Measurements from ENCODE around the gene UVRAG. TPM values are rescaled to one million over a fixed set of nuclear protein-coding genes. Genes with fewer than 3 reads are reported as not detected.

UVRAG gene
- total RNA-seq, 2 experiments from 2014 or later = 15.9 to 18.3 TPM

- CTCF ChIA-PET = interaction anchor here (1.0 to 1.5 kb wide), 2 partner anchors 291 to 357 kb away, joined by 3 to 4 read pairs; no protein-coding TSS in a partner anchor
Observed at GRCh38 chr11:76158394-76159302, 343.6 kb downstream of the UVRAG start.

GRCh38 chr11:76159303-76159937 lies 344.4 kb downstream of the UVRAG start:
- Mint-ChIP-seq H3K4me3 (no peak overlapping the region), H3K27me3 (ENCODE audit: low read depth) (no peaks in the 10 kb centered on the region), H3K27ac (no peak overlapping the region), H3K4me1 (ENCODE audit: low read depth) (no peaks in the 10 kb centered on the region), H3K36me3 (ENCODE audit: low read depth) (no peaks in the 10 kb centered on the region), H3K9me3 (no peaks in the 10 kb centered on the region)
- intact Hi-C loops (cut with micrococcal nuclease) = no loop called here
- CTCF ChIA-PET = no interaction called here
- DNase-seq = no peak

More at GRCh38 chr11:76158394-76159302, 343.6 kb downstream of the UVRAG start:
- Mint-ChIP-seq H3K4me3 (no peak overlapping the region), H3K36me3 (ENCODE audit: low read depth) (no peaks in the 10 kb centered on the region), H3K4me1 (ENCODE audit: low read depth) (no peaks in the 10 kb centered on the region), H3K27me3 (ENCODE audit: low read depth) (peaks cover under 1% of the 10 kb centered on the region), H3K9me3 (no peaks in the 10 kb centered on the region), H3K27ac (no peak overlapping the region)
- intact Hi-C loops (cut with micrococcal nuclease) = no loop called here
- no peak for DNase-seq

DNA sequence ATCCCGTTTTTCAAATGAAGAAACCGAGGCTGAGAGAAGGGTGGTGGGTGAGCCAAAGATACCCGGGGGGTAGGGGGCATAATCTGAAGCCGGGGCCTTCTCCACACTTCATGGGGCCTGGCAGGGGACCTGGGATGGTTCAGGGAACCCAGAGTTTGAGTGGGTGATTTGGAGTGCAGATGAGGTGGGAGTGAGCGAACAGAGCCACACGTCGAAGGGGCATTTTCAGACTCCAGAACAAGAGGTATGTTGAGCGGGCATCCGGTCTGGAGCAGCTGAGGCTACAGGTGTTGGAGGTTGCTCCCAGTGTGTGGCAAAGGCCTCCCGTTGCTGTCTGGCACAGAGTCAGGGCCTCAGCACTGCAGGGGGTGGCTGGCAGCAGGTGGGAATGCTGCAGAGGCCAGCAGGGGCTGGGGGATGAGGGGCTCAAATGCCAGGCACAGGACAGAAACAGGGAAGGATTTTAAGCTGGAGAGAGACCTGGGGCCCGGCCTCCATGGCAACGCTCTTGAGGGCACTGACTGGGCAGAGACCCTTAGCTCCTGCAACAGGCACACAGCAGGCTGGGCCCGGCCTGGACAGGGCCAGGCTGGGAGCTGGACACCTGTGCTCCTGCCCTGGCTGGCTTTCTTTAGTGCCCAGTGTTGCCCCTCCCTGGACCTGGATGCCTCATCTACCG lies 345.1 kb downstream of the UVRAG start:
- CTCF ChIA-PET = no interaction called here
- Mint-ChIP-seq H3K27me3 (ENCODE audit: low read depth) (no peaks in the 10 kb centered on the region), H3K4me3 (no peak overlapping the region), H3K4me1 (ENCODE audit: low read depth) (no peaks in the 10 kb centered on the region), H3K9me3 (no peaks in the 10 kb centered on the region), H3K36me3 (ENCODE audit: low read depth) (no peaks in the 10 kb centered on the region), H3K27ac (no peak overlapping the region)
- intact Hi-C loops (cut with micrococcal nuclease) = no loop called here
- no peak for DNase-seq

GRCh38 chr11:76160856-76161255 lies 345.8 kb downstream of the UVRAG start:
- H3K4me1 Mint-ChIP-seq (ENCODE audit: low read depth) = no peaks in the 10 kb centered on the region
- CTCF ChIA-PET = no interaction called here
- no peak overlapping the region for H3K4me3 Mint-ChIP-seq
- no peaks in the 10 kb centered on the region for H3K9me3 Mint-ChIP-seq
- H3K36me3 Mint-ChIP-seq (ENCODE audit: low read depth) = no peaks in the 10 kb centered on the region
- DNase-seq = no peak
- H3K27ac Mint-ChIP-seq = no peak overlapping the region
- intact Hi-C loops (cut with micrococcal nuclease) = no loop called here
- H3K27me3 Mint-ChIP-seq (ENCODE audit: low read depth) = no peaks in the 10 kb centered on the region

DNA sequence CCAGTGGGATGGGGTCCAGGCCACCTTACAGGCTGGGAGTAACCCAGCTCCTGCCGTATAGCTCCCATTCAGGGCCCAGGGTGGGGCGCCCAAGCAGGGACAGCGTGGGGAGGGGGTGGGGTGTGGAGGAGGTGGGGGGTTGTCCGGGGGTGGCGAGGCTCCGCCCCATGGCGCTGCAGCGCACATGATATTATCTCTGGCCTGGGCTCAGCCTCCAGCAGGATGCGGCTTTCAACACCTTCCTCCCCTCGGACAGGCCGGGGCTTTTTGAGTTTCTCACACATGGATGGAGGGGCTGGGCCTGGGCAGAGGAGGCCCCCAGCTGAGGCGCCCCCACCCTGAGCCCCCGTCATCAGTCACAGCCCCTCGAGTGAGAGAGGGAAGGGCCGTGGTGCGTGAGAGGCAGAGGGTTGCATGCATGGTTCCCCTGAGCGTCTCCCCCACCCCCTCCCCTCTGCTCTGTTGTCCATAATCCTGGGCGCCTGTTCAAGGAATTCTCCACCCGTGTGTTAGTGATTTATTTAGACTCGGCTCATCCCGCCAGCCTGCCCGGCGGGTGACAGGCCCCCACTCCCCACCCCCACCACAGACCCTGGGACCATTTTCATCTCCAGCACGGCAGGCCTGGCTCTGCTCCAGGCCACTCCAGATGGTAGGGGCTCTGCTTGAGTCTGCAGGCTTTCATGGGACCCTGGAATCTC lies 346.4 kb downstream of the UVRAG start:
- no peaks in the 10 kb centered on the region for H3K4me1 Mint-ChIP-seq (ENCODE audit: low read depth)
- no peak overlapping the region for H3K27ac Mint-ChIP-seq
- DNase-seq = no peak
- intact Hi-C loops (cut with micrococcal nuclease) = no loop called here
- H3K27me3 Mint-ChIP-seq (ENCODE audit: low read depth) = no peaks in the 10 kb centered on the region
- no peaks in the 10 kb centered on the region for H3K36me3 Mint-ChIP-seq (ENCODE audit: low read depth)
- CTCF ChIA-PET = interaction anchor here (1.9 kb wide), 1 partner anchor 10 kb away, joined by 4 read pairs; no protein-coding TSS in a partner anchor
- no peak overlapping the region for H3K4me3 Mint-ChIP-seq
- no peaks in the 10 kb centered on the region for H3K9me3 Mint-ChIP-seq

GRCh38 chr11:76162336-76163288 lies 347.6 kb downstream of the UVRAG start:
- no peak for DNase-seq
- Mint-ChIP-seq H3K27ac (no peak overlapping the region), H3K9me3 (no peaks in the 10 kb centered on the region), H3K36me3 (ENCODE audit: low read depth) (no peaks in the 10 kb centered on the region), H3K4me1 (ENCODE audit: low read depth) (no peaks in the 10 kb centered on the region), H3K4me3 (no peak overlapping the region), H3K27me3 (ENCODE audit: low read depth) (no peaks in the 10 kb centered on the region)
- CTCF ChIA-PET = interaction anchor here (1.9 kb wide), 1 partner anchor 11 kb away, joined by 4 read pairs; no protein-coding TSS in a partner anchor
- intact Hi-C loops (cut with micrococcal nuclease) = no loop called here

DNA sequence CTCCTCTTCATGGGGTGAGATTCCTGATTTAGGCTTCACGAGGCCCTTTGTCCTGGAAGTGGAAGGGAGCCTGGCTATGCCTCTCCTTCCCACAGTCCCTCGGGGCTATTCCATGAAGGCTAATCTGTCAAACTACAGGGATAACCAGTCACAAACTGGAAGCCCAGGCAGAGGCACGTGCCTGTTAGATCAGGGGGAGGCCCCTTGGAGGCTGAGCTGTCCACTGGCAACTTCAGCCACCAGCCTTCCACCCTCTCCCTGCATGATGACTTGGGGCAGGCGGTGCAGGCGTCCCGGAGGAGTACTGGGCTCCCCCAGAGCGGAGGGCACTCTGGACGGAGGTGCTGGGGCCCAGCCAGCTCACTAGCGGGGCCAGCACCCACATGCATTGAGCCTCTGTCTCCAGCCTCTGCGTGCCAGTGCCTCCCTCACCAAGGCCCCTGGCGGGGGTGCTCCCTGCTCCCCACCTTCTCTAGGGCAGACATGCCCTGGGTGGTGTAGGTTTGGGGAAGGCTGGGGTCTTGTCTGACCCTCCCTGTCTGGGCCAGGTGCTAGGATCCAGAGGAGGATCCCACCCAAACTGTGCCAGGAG lies 348.4 kb downstream of the UVRAG start:
- Mint-ChIP-seq H3K4me3 (no peak overlapping the region), H3K36me3 (ENCODE audit: low read depth) (no peaks in the 10 kb centered on the region), H3K27me3 (ENCODE audit: low read depth) (no peaks in the 10 kb centered on the region), H3K27ac (no peak overlapping the region), H3K9me3 (no peaks in the 10 kb centered on the region), H3K4me1 (ENCODE audit: low read depth) (no peaks in the 10 kb centered on the region)
- intact Hi-C loops (cut with micrococcal nuclease) = no loop called here
- no peak for DNase-seq
- CTCF ChIA-PET = interaction anchor here (1.9 kb wide), 1 partner anchor 12 kb away, joined by 4 read pairs; no protein-coding TSS in a partner anchor

GRCh38 chr11:76164081-76164480 lies 349.1 kb downstream of the UVRAG start:
- DNase-seq = no peak
- intact Hi-C loops (cut with micrococcal nuclease) = no loop called here

GRCh38 chr11:76164861-76165751 lies 350.1 kb downstream of the UVRAG start:
- H3K9me3 Mint-ChIP-seq = no peaks in the 10 kb centered on the region
- CTCF ChIA-PET = no interaction called here
- H3K36me3 Mint-ChIP-seq (ENCODE audit: low read depth) = no peaks in the 10 kb centered on the region
- no peaks in the 10 kb centered on the region for H3K4me1 Mint-ChIP-seq (ENCODE audit: low read depth)
- no peaks in the 10 kb centered on the region for H3K27me3 Mint-ChIP-seq (ENCODE audit: low read depth)
- H3K4me3 Mint-ChIP-seq = no peak overlapping the region
- DNase-seq = no peak
- intact Hi-C loops (cut with micrococcal nuclease) = no loop called here
- H3K27ac Mint-ChIP-seq = no peak overlapping the region

More at GRCh38 chr11:76164081-76164480, 349.1 kb downstream of the UVRAG start:
- Mint-ChIP-seq H3K4me1 (ENCODE audit: low read depth) (no peaks in the 10 kb centered on the region), H3K36me3 (ENCODE audit: low read depth) (no peaks in the 10 kb centered on the region), H3K27me3 (ENCODE audit: low read depth) (no peaks in the 10 kb centered on the region), H3K27ac (no peak overlapping the region), H3K4me3 (no peak overlapping the region), H3K9me3 (no peaks in the 10 kb centered on the region)
- CTCF ChIA-PET = no interaction called here

DNA sequence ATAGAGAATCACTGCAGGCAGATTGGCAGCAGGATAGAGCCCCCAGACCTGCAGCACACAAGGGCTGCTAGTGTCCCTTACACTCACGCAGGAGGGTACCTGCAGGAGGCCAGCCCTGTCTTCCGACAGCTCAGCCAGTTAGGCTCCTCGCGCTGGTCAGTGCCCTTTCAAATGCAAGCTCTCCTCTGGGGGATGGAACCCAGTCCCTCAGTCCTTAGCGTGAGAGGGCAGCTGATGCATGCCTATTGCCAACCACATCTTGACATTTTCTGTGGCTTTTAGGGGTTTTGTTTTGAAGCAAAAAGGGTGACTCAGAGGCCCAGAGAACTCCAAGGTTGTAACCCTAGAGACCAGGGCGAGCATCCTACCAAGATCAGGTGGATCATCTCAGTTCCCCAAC lies 351.3 kb downstream of the UVRAG start:
- Mint-ChIP-seq H3K27ac (no peak overlapping the region), H3K9me3 (no peaks in the 10 kb centered on the region), H3K4me1 (ENCODE audit: low read depth) (no peaks in the 10 kb centered on the region), H3K36me3 (ENCODE audit: low read depth) (no peaks in the 10 kb centered on the region), H3K27me3 (ENCODE audit: low read depth) (no peaks in the 10 kb centered on the region), H3K4me3 (no peak overlapping the region)
- DNase-seq = peak; percentile 11
- CTCF ChIA-PET = interaction anchor here (1.1 kb wide), 1 partner anchor 14 kb away, joined by 5 read pairs; no protein-coding TSS in a partner anchor
- intact Hi-C loops (cut with micrococcal nuclease) = no loop called here

All from activated naive CD4-positive, alpha-beta T cell treated with anti-CD3 and anti-CD28 coated beads for 36 hours (primary cell).